ENCODE data around the gene IFT20.

GRCh38 chr17:28341516-28341915 lies 6.2 kb upstream of the IFT20 start:
- TF ChIP-seq EP300 (IDR thresholded peaks at IDR 0.05), result no peak
- TF ChIP-seq CTCF (IDR thresholded peaks at IDR 0.05), result no peak
- TF ChIP-seq POLR2A (IDR thresholded peaks at IDR 0.05), result no peak
